ENCODE results near the gene HBS1L.

Gene HBS1L

GRCh38 chr6:135018941-135019340 lies 35.7 kb downstream of the HBS1L start:
- Histone ChIP-seq H3K27ac (ENCODE audit: low read length) (no peak overlapping the region), H2AFZ (ENCODE audit: low read depth, low read length) (no peak overlapping the region), H3K4me1 (ENCODE audit: insufficient read depth, low read length) (peaks cover 42% of the 10 kb centered on the region), H3K36me3 (ENCODE audit: insufficient read depth, low read length) (peaks cover 4% of the 10 kb centered on the region; the same call in 1 of the 2 replicates), H4K20me1 (ENCODE audit: insufficient read depth, low read length) (no peaks in the 10 kb centered on the region), H3K4me2 (ENCODE audit: insufficient read depth, low read length) (no peak overlapping the region), H3K79me2 (ENCODE audit: insufficient read depth, low read length) (peaks cover 79% of the 10 kb centered on the region), H3K9me3 (ENCODE audit: insufficient read depth, low read length, severe bottlenecking) (no peaks in the 10 kb centered on the region), H3K4me3 (ENCODE audit: low read depth in 1 of 2, low read length in 2 of 2) (no peak overlapping the region), H3K27me3 (ENCODE audit: insufficient read depth, low read length, poor library complexity) (no peaks in the 10 kb centered on the region), H3K9ac (ENCODE audit: low read depth, low read length) (no peak overlapping the region)
- no peak for TF ChIP-seq EZH2 (IDR thresholded peaks at IDR 0.05; ENCODE audit: borderline replicate concordance, low read depth, low read length, severe bottlenecking)
- TF ChIP-seq, protein P1, sequence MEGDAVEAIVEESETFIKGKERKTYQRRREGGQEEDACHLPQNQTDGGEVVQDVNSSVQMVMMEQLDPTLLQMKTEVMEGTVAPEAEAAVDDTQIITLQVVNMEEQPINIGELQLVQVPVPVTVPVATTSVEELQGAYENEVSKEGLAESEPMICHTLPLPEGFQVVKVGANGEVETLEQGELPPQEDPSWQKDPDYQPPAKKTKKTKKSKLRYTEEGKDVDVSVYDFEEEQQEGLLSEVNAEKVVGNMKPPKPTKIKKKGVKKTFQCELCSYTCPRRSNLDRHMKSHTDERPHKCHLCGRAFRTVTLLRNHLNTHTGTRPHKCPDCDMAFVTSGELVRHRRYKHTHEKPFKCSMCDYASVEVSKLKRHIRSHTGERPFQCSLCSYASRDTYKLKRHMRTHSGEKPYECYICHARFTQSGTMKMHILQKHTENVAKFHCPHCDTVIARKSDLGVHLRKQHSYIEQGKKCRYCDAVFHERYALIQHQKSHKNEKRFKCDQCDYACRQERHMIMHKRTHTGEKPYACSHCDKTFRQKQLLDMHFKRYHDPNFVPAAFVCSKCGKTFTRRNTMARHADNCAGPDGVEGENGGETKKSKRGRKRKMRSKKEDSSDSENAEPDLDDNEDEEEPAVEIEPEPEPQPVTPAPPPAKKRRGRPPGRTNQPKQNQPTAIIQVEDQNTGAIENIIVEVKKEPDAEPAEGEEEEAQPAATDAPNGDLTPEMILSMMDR (IDR thresholded peaks at IDR 0.05; ENCODE audit: borderline replicate concordance, extremely low read depth, low read length, poor library complexity, severe bottlenecking), result no peak
- no peak for DNase-seq
- ATAC-seq (ENCODE audit: insufficient read depth, low read depth), result no peak

DNA sequence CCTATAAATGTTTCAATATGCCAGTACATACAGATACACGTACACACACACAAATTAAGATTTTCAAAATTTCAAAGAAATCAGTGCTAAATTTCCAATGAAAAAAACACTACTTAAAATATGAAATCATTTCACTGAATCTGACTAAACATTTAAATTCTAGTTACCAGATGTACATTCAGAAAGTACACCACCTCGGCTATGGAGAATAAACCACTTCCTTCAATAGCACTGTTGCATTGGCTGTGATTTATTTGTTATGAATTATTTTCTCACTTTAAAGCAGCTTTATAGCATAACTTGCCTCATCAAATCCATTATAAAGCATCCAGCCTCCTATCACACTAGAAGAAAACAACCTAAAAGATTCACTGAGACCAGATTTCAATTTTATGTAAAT lies 36.6 kb downstream of the HBS1L start:
- H3K79me2 ChIP-seq (ENCODE audit: insufficient read depth, low read length), result peaks cover 75% of the 10 kb centered on the region
- no peak overlapping the region for H3K4me2 ChIP-seq (ENCODE audit: insufficient read depth, low read length)
- H3K27me3 ChIP-seq (ENCODE audit: insufficient read depth, low read length, poor library complexity), result no peaks in the 10 kb centered on the region
- TF ChIP-seq, protein P1 (IDR thresholded peaks at IDR 0.05; ENCODE audit: borderline replicate concordance, extremely low read depth, low read length, poor library complexity, severe bottlenecking), result no peak
- no peak for TF ChIP-seq EZH2 (IDR thresholded peaks at IDR 0.05; ENCODE audit: borderline replicate concordance, low read depth, low read length, severe bottlenecking)
- no peak overlapping the region for H3K9ac ChIP-seq (ENCODE audit: low read depth, low read length)
- H3K36me3 ChIP-seq (ENCODE audit: insufficient read depth, low read length), result peaks cover 4% of the 10 kb centered on the region; the same call in 1 of the 2 replicates
- ATAC-seq (ENCODE audit: insufficient read depth, low read depth), result no peak
- H3K4me3 ChIP-seq (ENCODE audit: low read depth in 1 of 2, low read length in 2 of 2), result no peak overlapping the region
- H3K9me3 ChIP-seq (ENCODE audit: insufficient read depth, low read length, severe bottlenecking), result no peaks in the 10 kb centered on the region
- DNase-seq, result no peak
- H3K27ac ChIP-seq (ENCODE audit: low read length), result no peak overlapping the region
- peaks cover 44% of the 10 kb centered on the region for H3K4me1 ChIP-seq (ENCODE audit: insufficient read depth, low read length)
- H4K20me1 ChIP-seq (ENCODE audit: insufficient read depth, low read length), result no peaks in the 10 kb centered on the region
- H2AFZ ChIP-seq (ENCODE audit: low read depth, low read length), result no peak overlapping the region

DNA sequence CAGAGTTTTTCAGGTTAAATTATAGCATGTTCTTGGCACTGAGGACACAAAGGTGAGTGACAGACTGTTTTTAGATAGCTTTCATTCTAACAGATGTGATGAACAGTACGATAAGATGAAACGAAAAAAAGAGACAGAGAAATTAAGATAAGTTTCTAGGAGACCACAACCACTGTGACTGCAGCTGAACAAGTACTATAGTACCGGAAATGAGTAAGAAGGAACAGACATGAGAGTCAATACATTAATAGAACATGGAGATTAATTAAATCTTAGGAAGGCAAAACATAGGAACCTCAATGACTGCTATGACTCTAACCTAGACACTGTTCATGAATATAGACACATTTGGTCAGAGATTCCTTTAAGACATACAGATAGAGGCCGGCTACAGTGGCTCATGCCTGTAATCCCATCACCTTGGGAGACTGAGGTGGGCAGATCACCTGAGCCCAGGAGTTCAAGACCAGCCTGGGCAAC lies 40.2 kb downstream of the HBS1L start:
- H3K79me2 ChIP-seq (ENCODE audit: insufficient read depth, low read length), result peaks cover 60% of the 10 kb centered on the region
- H4K20me1 ChIP-seq (ENCODE audit: insufficient read depth, low read length), result no peaks in the 10 kb centered on the region
- H3K4me1 ChIP-seq (ENCODE audit: insufficient read depth, low read length), result peaks cover 36% of the 10 kb centered on the region
- peak overlapping the region; percentile 48 for H3K9ac ChIP-seq (ENCODE audit: low read depth, low read length)
- peak overlapping the region; percentile 82 for H3K27ac ChIP-seq (ENCODE audit: low read length)
- peak overlapping the region; percentile 23; the same call in 1 of the 2 replicates for H2AFZ ChIP-seq (ENCODE audit: low read depth, low read length)
- H3K4me2 ChIP-seq (ENCODE audit: insufficient read depth, low read length), result peak overlapping the region; percentile 72
- no peaks in the 10 kb centered on the region for H3K27me3 ChIP-seq (ENCODE audit: insufficient read depth, low read length, poor library complexity)
- H3K36me3 ChIP-seq (ENCODE audit: insufficient read depth, low read length), result peaks cover 8% of the 10 kb centered on the region; the same call in 1 of the 2 replicates
- TF ChIP-seq, protein P1 (IDR thresholded peaks at IDR 0.05; ENCODE audit: borderline replicate concordance, extremely low read depth, low read length, poor library complexity, severe bottlenecking), result no peak
- no peak for TF ChIP-seq EZH2 (IDR thresholded peaks at IDR 0.05; ENCODE audit: borderline replicate concordance, low read depth, low read length, severe bottlenecking)
- ATAC-seq (ENCODE audit: insufficient read depth, low read depth), result peak; percentile 95
- peak overlapping the region; percentile 2 to 50; a peak in 3 of 4 replicates for H3K4me3 ChIP-seq (ENCODE audit: low read depth in 1 of 2, low read length in 2 of 2)
- peak; percentile 47 for DNase-seq
- H3K9me3 ChIP-seq (ENCODE audit: insufficient read depth, low read length, severe bottlenecking), result no peaks in the 10 kb centered on the region

All from DND-41 (cell line).